ENCODE measurements around the gene LHX6. TPM values are rescaled to one million over a fixed set of nuclear protein-coding genes. Genes with fewer than 3 reads are reported as not detected.
A peak's percentile ranks its signal among the peaks of the same experiment; 100 is the strongest.

Gene LHX6
- total and polyA plus RNA-seq, 10 donors: 0.04 to 1.3 (median 0.40) TPM; not detected in 3

- peak; percentile 40 to 88 (median 53) for TF ChIP-seq POLR2A (IDR thresholded peaks at IDR 0.05)
- peak; percentile 97 to 99 (median 97) for TF ChIP-seq POLR2AphosphoS5 (IDR thresholded peaks at IDR 0.05)
- peak in 2 of 11 experiments; percentile 6 to 7 for TF ChIP-seq CTCF (IDR thresholded peaks at IDR 0.05 in 8 of 11, conservative IDR thresholded peaks at IDR 0.05 in 3 of 11)
- Histone ChIP-seq H3K4me3 (peak within 1 kb of the TSS; percentile 57 to 92 (median 82)), H3K9me3 (no peaks in the 10 kb centered on the region), H3K4me1 (peaks cover 26 to 73% (median 51%) of the 10 kb centered on the region in 6 donors), H3K27me3 (replicated peaks in 1 of 7) (no peaks in the 10 kb centered on the region), H3K36me3 (peaks cover 0 to 33% (median 19%) of the 10 kb centered on the region in 6 donors), H3K27ac (peak within 1 kb of the TSS; percentile 81 to 96 (median 92))
- intact Hi-C loops (cut with DNase I; ENCODE audit: low total_unique reads): no loop called here
- 0 to 1% (median 0%) methylated on average over 7 to 60 of the region's 60 CpGs for WGBS, 5 donors
- DNase-seq: peak; percentile 98
These were observed 35.8 kb upstream of the LHX6 start, which contains the start of the genes MRRF and RBM18 for GRCh38 chr9:122264360-122265148. Gene MRRF, plus strand, starts transcription at chr9:122264882. Its CDS starts 6,010 bp downstream, at chr9:122270892. Gene RBM18, minus strand, starts transcription at chr9:122264840. Its CDS starts 3,348 bp downstream, at chr9:122261492.

GRCh38 chr9:122263699-122264349 is 35.1 kb upstream of the LHX6 start:
- H3K27ac ChIP-seq: peak overlapping the region; percentile 81 to 96 (median 92)
- peaks cover 0 to 40% (median 26%) of the 10 kb centered on the region in 6 donors for H3K36me3 ChIP-seq
- H3K9me3 ChIP-seq: no peaks in the 10 kb centered on the region
- H3K27me3 ChIP-seq (replicated peaks in 1 of 7): no peaks in the 10 kb centered on the region
- intact Hi-C loops (cut with DNase I; ENCODE audit: low total_unique reads): no loop called here
- H3K4me1 ChIP-seq: peaks cover 26 to 74% (median 51%) of the 10 kb centered on the region in 6 donors
- no peak for DNase-seq
- no peak for TF ChIP-seq CTCF (IDR thresholded peaks at IDR 0.05 in 8 of 11, conservative IDR thresholded peaks at IDR 0.05 in 3 of 11)
- no peak for TF ChIP-seq POLR2AphosphoS5 (IDR thresholded peaks at IDR 0.05)
- no peak for TF ChIP-seq POLR2A (IDR thresholded peaks at IDR 0.05)
- peak overlapping the region; percentile 57 to 92 (median 82) for H3K4me3 ChIP-seq
- WGBS, 5 donors: 12 to 15% (median 13%) methylated on average over 13 of the region's 13 CpGs

- Histone ChIP-seq H3K4me1 (peaks cover 26 to 68% (median 45%) of the 10 kb centered on the region in 6 donors), H3K27ac (peak overlapping the region in 1 of 8 donors; percentile 94), H3K27me3 (replicated peaks in 1 of 7) (no peaks in the 10 kb centered on the region), H3K9me3 (no peaks in the 10 kb centered on the region), H3K36me3 (peaks cover 0 to 58% (median 39%) of the 10 kb centered on the region in 6 donors), H3K4me3 (no peak overlapping the region)
- no peak for DNase-seq
- intact Hi-C loops (cut with DNase I; ENCODE audit: low total_unique reads): no loop called here
- WGBS, 5 donors: 77 to 91% (median 87%) methylated on average over 1 of the region's 1 CpG
- no peak for TF ChIP-seq POLR2A (IDR thresholded peaks at IDR 0.05)
- no peak for TF ChIP-seq CTCF (IDR thresholded peaks at IDR 0.05 in 8 of 11, conservative IDR thresholded peaks at IDR 0.05 in 3 of 11)
- no peak for TF ChIP-seq POLR2AphosphoS5 (IDR thresholded peaks at IDR 0.05)
These were observed 33.3 kb upstream of the LHX6 start for GRCh38 chr9:122262073-122262472.
